Fibroblast of lung (primary cell): ENCODE data around the gene TMEM201. TPM values are rescaled to one million over a fixed set of nuclear protein-coding genes. Genes with fewer than 3 reads are reported as not detected.

Experiments
- DNase-seq, 2 donors: peaks; one replicate each; pipeline versions ENCODE4 v3.0.0 to v3.0.0-alpha.2; 2010; ENCODE audit warnings: low read depth in 2 of 2
- H2AFZ ChIP-seq: 2 replicates; pipeline ENCODE4 v1.5.1; 2012; ENCODE audit warnings: low read length, control low read depth, inconsistent platforms
- H3K27ac ChIP-seq: 2 replicates; pipeline ENCODE4 v1.5.1; 2011; ENCODE audit warnings: low read length, control low read depth; ENCODE audit not compliant: insufficient read depth
- H3K27me3 ChIP-seq: 2 replicates; pipeline ENCODE4 v1.5.1; 2011; ENCODE audit warnings: mild to moderate bottlenecking, low read length; ENCODE audit not compliant: control insufficient read depth, insufficient read depth
- H3K36me3 ChIP-seq: 2 replicates; pipeline ENCODE4 v1.5.1; 2011; ENCODE audit warnings: low read length; ENCODE audit not compliant: control insufficient read depth, insufficient read depth
- H3K4me1 ChIP-seq: 2 replicates; pipeline ENCODE4 v1.5.1; 2011; ENCODE audit warnings: low read length; ENCODE audit not compliant: control insufficient read depth, insufficient read depth; ENCODE audit errors: extremely low read depth
- H3K4me2 ChIP-seq: 2 replicates; pipeline ENCODE4 v1.5.1; 2011; ENCODE audit warnings: low read length, control low read depth; ENCODE audit not compliant: insufficient read depth; ENCODE audit errors: extremely low read depth
- H3K4me3 ChIP-seq, 4 experiments: fragments of 200-600 bp in 1 of 4; sonication (generic) in 1 of 4; replicated peaks in 1 of 4; 2 replicates each; pipeline ENCODE4 v1.5.1; 2011 to 2016; ENCODE audit warnings: low read length in 4 of 4, low read depth in 3 of 4, mild to moderate bottlenecking in 3 of 4, control low read depth in 2 of 4, inconsistent platforms in 1 of 4, mixed read lengths in 1 of 4; ENCODE audit not compliant: insufficient read depth in 1 of 4; ENCODE audit errors: control extremely low read depth in 1 of 4
- H3K79me2 ChIP-seq: 2 replicates; pipeline ENCODE4 v1.5.1; 2012; ENCODE audit warnings: mild to moderate bottlenecking, low read length, inconsistent platforms; ENCODE audit not compliant: control insufficient read depth, insufficient read depth
- H3K9ac ChIP-seq: 2 replicates; pipeline ENCODE4 v1.5.1; 2011; ENCODE audit warnings: mild to moderate bottlenecking, low read length, control low read depth; ENCODE audit not compliant: insufficient read depth
- H3K9me3 ChIP-seq: 2 replicates; pipeline ENCODE4 v1.5.1; 2012; ENCODE audit warnings: low read depth, low read length; ENCODE audit not compliant: control insufficient read depth, insufficient read depth
- H4K20me1 ChIP-seq: 2 replicates; pipeline ENCODE4 v1.5.1; 2011; ENCODE audit warnings: low read length; ENCODE audit not compliant: control insufficient read depth, insufficient read depth; ENCODE audit errors: extremely low read depth
- EZH2 ChIP-seq: IDR thresholded peaks from 2 replicates; pipeline ENCODE4 v1.5.1; 2012; ENCODE audit warnings: low read length, control low read depth, mild to moderate bottlenecking; ENCODE audit errors: missing control alignments
- polyA plus RNA-seq, 2 donors: library from polyadenylated mRNA; depleted of rRNA in 1 of 2; stranded (reverse) in 1 of 2; unstranded in 1 of 2; fragments of >200 nt; gene quantifications; 2 replicates each; pipeline ENCODE4 v1.2.1, GENCODE V29; 2011 to 2012; ENCODE audit warnings: missing spikeins in 1 of 2
- total RNA-seq: library from RNA; depleted of rRNA; stranded (reverse); fragments of >200 nt; gene quantifications from 2 replicates; pipeline ENCODE4 v1.2.1, GENCODE V29; 2014
- TF ChIP-seq, protein P1 (sequence below), 2 donors: IDR thresholded peaks in 1 of 2; conservative IDR thresholded peaks in 1 of 2; 1 replicate in 1 of 2; 2 replicates in 1 of 2; pipeline ENCODE4 v1.5.1; 2011 to 2012; ENCODE audit warnings: low read length in 2 of 2, control low read depth in 1 of 2, inconsistent platforms in 1 of 2, low read depth in 1 of 2, mild to moderate bottlenecking in 1 of 2

TMEM201 gene
- total and polyA plus RNA-seq, 2 donors (not counting 1 experiment from before 2014, with no cell fraction given): 1.7 to 2.8 TPM

DNA sequence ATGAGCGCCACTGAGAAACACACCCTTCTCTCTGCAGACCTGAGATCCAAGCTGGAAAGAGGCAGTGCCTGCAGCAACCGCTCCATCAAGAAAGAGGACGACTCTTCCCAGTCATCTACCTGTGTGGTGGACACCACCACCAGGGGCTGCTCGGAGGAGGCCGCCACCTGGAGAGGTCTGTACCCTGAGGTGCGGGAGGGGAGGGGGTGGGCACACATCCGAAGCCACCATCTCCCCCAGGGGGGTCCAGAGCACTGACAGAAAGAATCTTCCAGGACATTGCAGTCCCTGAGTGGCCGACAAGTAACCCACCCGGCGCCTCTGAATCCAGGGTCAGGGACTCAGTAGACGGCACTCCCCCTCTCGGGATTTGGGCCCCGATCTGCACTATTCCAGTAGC is 23.0 kb downstream of the TMEM201 start:
- Histone ChIP-seq H3K4me1 (no peaks in the 10 kb centered on the region), H3K9ac (no peak overlapping the region), H3K27me3 (no peaks in the 10 kb centered on the region), H3K4me3 (no peak overlapping the region), H3K27ac (no peak overlapping the region), H3K79me2 (no peaks in the 10 kb centered on the region), H3K4me2 (no peak overlapping the region), H2AFZ (no peak overlapping the region), H4K20me1 (no peaks in the 10 kb centered on the region), H3K9me3 (no peaks in the 10 kb centered on the region), H3K36me3 (peaks cover 10% of the 10 kb centered on the region)
- DNase-seq: no peak
- TF ChIP-seq, protein P1, sequence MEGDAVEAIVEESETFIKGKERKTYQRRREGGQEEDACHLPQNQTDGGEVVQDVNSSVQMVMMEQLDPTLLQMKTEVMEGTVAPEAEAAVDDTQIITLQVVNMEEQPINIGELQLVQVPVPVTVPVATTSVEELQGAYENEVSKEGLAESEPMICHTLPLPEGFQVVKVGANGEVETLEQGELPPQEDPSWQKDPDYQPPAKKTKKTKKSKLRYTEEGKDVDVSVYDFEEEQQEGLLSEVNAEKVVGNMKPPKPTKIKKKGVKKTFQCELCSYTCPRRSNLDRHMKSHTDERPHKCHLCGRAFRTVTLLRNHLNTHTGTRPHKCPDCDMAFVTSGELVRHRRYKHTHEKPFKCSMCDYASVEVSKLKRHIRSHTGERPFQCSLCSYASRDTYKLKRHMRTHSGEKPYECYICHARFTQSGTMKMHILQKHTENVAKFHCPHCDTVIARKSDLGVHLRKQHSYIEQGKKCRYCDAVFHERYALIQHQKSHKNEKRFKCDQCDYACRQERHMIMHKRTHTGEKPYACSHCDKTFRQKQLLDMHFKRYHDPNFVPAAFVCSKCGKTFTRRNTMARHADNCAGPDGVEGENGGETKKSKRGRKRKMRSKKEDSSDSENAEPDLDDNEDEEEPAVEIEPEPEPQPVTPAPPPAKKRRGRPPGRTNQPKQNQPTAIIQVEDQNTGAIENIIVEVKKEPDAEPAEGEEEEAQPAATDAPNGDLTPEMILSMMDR (conservative IDR thresholded peaks at IDR 0.05 in 1 of 2, IDR thresholded peaks at IDR 0.05 in 1 of 2; ENCODE audit: low read depth in 1 of 2, low read length in 2 of 2): no peak
- no peak for TF ChIP-seq EZH2

DNA sequence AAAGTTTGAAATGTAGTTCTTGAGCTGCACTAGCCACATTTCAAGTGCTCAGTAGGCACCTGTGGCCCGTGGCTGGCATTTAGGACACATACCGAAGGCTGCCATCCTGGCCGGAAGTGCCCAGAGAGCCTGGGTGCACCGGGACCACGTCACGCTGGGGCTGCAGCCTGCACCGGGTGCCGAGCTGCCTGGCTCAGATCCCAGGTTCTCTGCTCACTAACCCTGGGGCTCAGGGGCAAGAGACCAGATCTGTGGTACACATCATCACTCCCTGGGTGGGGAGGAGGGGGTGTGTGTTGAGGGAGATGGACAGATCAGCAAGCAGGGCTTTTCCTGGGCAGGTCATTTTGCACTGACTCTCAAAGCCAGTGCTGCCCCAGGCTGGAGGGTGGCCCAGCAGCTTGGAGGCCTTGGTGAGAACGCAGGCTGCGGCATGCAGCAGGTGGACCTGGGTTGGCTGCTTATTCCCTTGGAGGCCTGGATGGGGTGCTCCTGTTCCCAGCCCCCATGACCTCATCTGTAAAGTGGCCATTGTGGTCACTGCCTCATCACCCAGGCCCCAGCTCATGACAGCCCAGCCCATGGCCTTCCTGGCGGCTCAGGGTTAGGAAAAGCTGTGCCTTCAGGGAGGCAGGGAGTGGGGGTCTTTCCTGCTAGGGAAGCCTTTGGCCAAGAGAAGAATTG is 23.6 kb downstream of the TMEM201 start:
- DNase-seq: no peak
- Histone ChIP-seq H3K9ac (no peak overlapping the region), H3K4me1 (no peaks in the 10 kb centered on the region), H3K36me3 (peaks cover 10% of the 10 kb centered on the region), H3K4me2 (no peak overlapping the region), H3K9me3 (no peaks in the 10 kb centered on the region), H3K4me3 (no peak overlapping the region), H2AFZ (no peak overlapping the region), H3K79me2 (no peaks in the 10 kb centered on the region), H3K27me3 (no peaks in the 10 kb centered on the region), H3K27ac (no peak overlapping the region), H4K20me1 (no peaks in the 10 kb centered on the region)
- TF ChIP-seq EZH2: no peak
- TF ChIP-seq, protein P1 (conservative IDR thresholded peaks at IDR 0.05 in 1 of 2, IDR thresholded peaks at IDR 0.05 in 1 of 2; ENCODE audit: low read depth in 1 of 2, low read length in 2 of 2): no peak

- Histone ChIP-seq H3K4me1 (no peaks in the 10 kb centered on the region), H4K20me1 (no peaks in the 10 kb centered on the region), H3K27me3 (no peaks in the 10 kb centered on the region), H3K9ac (no peak overlapping the region), H3K36me3 (peaks cover 10% of the 10 kb centered on the region), H2AFZ (no peak overlapping the region), H3K27ac (no peak overlapping the region), H3K9me3 (no peaks in the 10 kb centered on the region), H3K4me2 (no peak overlapping the region), H3K4me3 (no peak overlapping the region), H3K79me2 (no peaks in the 10 kb centered on the region)
- DNase-seq: no peak
- TF ChIP-seq EZH2: no peak
- TF ChIP-seq, protein P1 (conservative IDR thresholded peaks at IDR 0.05 in 1 of 2, IDR thresholded peaks at IDR 0.05 in 1 of 2; ENCODE audit: low read depth in 1 of 2, low read length in 2 of 2): no peak
These were observed 24.3 kb downstream of the TMEM201 start for GRCh38 chr1:9612871-9613624.
